Measurements from ENCODE around the gene NAIF1. TPM values are rescaled to one million over a fixed set of nuclear protein-coding genes. Genes with fewer than 3 reads are reported as not detected.

The NAIF1 gene
- total RNA-seq, 1 donor from 2014 or later = 10.1 TPM

DNA sequence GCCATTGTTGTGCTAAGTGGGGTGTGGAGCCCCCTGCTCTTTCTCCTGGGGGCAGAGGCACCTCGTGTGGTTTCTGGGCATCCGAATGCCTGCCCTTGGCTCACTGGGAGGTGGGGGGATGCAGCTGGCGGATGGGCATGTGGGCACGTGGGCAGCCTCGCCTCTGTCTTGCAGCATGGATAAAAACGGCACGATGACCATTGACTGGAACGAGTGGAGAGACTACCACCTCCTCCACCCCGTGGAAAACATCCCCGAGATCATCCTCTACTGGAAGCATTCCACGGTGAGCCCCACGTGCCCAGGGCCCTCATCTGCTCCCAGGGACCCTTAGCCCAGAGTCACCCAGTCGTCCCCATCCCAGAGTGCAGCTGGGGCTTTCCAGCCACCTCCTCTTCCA is 35.1 kb upstream of the NAIF1 start:
- no peak for DNase-seq (ENCODE audit: low read depth, low spot score)

DNA sequence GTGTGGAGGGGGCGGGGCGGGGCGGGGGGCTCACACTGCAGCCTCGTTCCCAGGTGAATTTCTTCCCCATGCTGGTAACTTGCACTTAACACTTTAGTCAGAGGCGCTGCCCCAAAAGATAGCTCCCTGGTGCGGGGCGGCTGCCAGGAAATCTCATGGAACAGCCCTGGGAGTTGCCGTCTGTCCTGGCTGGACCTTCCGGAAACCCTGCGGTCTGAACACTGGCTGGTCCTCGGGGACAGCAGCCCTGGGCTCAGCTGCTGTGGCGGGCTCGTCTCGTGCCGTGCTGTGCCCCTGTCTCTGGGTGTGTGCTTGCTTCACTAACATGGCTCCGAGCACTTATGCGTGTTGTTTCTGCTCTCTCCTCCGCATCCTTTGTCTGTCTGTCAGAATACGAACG is 34.6 kb upstream of the NAIF1 start:
- DNase-seq (ENCODE audit: low read depth, low spot score) = no peak

DNA sequence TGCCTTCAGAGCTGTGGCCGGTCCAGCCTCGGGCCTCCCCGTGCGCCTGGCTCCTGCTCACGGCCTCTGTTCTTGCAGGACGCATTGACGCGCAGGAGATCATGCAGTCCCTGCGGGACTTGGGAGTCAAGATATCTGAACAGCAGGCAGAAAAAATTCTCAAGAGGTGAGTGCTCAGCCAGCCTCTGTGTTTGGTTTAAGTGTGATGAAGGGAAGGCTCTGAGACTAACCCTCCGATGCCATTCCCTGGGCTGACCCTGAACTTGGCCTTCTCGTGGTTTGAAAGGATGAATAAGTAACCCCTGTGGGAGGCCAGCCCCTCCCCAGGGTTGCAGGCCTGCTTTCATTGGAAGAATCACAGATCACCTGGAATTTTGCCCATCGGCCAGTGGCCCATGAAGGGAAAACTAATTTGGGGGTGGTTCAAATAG is 34.1 kb upstream of the NAIF1 start:
- DNase-seq (ENCODE audit: low read depth, low spot score) = no peak

GRCh38 chr9:128100581-128100980 is 33.5 kb upstream of the NAIF1 start:
- no peak for DNase-seq (ENCODE audit: low read depth, low spot score)

GRCh38 chr9:128099932-128100491 is 32.9 kb upstream of the NAIF1 start:
- no peak for DNase-seq (ENCODE audit: low read depth, low spot score)

- no peak for DNase-seq (ENCODE audit: low read depth, low spot score)
Measured at GRCh38 chr9:128099231-128099931, 32.3 kb upstream of the NAIF1 start.

GRCh38 chr9:128098297-128099230 is 31.4 kb upstream of the NAIF1 start:
- DNase-seq (ENCODE audit: low read depth, low spot score) = peak; percentile 93

DNA sequence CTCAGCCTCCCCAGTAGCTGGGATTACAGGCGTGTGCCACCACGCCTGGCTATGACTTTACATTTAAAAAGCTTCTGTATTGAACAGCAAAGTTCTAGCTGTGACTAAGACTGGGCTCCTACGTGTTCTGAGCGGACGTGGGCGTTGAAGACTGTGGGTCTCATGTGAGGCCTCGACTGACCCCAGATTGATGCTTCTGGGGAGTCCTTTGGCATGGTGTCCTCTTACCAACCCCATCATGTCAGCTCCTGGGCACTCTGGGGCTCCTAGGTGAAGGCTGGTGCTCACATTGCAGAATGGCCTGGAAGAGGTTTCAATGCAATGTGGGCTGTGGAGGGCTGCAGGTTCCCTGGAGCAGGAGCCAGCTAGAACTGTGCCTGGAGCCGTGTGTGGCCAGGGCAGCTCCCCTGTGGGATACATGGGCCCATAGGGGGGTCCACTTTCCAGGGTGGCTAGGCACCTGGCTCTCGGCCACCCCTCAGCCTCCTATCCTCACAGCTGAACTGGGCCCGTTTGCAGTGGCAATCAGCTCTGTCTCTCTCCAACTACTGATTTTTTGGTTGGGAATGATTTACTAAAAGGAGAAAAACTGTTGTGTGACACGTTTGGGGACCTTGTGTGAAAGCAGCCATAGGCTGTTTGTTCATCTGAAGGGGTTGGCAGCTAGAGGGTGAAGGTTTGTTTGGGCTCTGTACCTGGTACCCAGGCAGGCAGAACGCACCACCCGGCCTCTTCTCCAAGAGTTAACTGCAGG is 30.6 kb upstream of the NAIF1 start:
- DNase-seq (ENCODE audit: low read depth, low spot score) = no peak

- DNase-seq (ENCODE audit: low read depth, low spot score) = no peak
Measured at GRCh38 chr9:128096616-128097536, 29.8 kb upstream of the NAIF1 start.

- DNase-seq (ENCODE audit: low read depth, low spot score) = no peak
Measured at GRCh38 chr9:128094950-128095544, 27.9 kb upstream of the NAIF1 start.

GRCh38 chr9:128094166-128094949 is 27.2 kb upstream of the NAIF1 start:
- DNase-seq (ENCODE audit: low read depth, low spot score) = peak; percentile 95

DNA sequence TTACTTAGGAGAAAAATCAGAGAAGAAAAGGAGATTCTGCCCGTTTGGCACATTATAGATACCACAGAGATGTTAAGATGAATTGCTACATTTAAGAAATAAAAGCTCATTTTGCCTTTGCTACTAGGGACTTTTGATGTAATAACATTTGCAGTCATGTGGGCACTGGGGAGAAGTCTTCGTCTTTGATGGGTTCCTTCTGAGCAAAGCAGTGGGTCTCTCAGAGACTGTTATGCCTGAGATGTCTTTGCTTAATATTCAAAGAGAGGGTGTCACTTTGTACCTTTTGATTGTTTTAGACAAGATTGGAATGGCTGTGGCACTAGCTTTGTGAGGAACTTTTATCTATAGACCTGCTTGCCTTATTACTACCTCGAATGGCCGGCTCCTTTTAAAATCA is 25.9 kb upstream of the NAIF1 start:
- no peak for DNase-seq (ENCODE audit: low read depth, low spot score)

DNA sequence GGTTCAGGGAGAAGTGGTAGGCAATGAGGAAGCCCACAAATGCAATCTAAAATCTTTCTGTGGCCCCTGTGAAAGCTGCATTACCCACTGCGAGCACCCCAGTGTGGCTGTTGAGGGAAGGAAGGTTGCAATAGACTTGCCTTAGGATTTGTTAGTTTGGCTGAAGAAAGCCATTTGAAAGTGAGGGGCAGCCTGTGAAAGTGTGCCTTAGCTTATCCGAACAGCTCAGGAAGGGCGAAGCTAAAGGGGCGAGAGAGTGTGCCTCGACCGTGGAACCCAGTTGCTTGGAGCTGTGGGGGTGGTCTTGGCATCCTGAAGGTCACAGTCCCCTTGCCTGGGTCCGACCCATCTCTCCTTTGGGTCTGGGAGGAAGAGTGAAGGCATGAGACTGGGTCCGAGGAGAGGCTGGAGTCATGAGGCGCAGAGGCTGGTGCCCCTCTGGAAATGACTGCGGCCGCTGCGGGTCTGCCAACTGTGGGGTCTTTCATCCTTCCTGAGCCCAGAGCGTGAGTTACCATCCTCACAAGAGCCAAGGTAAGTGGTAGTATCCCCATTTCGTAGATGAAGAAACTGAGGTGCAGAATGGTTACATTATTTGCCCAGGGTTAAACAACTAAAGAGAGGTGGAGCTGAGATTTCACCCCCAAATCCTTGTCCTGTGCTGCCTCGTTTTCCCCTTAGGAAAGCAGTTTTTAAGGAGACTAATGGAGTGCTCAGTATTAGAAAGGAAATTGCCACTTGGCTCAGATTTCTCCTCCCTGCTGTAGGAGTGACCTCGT is 25.3 kb upstream of the NAIF1 start:
- DNase-seq (ENCODE audit: low read depth, low spot score) = no peak

DNA sequence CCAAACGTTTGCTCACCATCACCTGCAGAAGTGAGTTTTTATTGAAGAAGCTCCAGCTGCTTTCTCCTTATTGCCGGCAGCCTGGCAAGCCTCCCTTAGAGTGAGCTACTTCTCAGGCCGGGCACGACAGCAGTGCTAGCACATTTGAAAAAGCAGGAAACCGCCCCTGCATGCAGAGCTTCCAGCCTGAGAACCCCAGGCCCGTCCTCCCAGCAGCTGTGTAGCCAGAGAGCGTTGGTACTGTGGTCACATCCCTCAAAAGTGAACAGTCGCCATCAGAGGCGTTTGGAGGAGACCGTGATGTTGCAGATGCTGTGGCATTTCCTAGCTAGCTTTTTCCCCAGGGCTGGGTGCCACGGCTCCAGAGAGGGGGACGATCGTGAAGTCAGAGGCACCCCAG is 24.5 kb upstream of the NAIF1 start:
- no peak for DNase-seq (ENCODE audit: low read depth, low spot score)

GRCh38 chr9:128091144-128091543 is 24.0 kb upstream of the NAIF1 start:
- no peak for DNase-seq (ENCODE audit: low read depth, low spot score)

- DNase-seq (ENCODE audit: low read depth, low spot score) = no peak
Measured at GRCh38 chr9:128089299-128089698, 22.2 kb upstream of the NAIF1 start.

GRCh38 chr9:128088253-128088945 is 21.3 kb upstream of the NAIF1 start:
- no peak for DNase-seq (ENCODE audit: low read depth, low spot score)

GRCh38 chr9:128087262-128087661 is 20.1 kb upstream of the NAIF1 start:
- no peak for DNase-seq (ENCODE audit: low read depth, low spot score)

Data from pulmonary artery endothelial cell (primary cell).